Thyroid gland (tissue), 4 donors: Measurements from ENCODE around the gene RBM19. TPM values are rescaled to one million over a fixed set of nuclear protein-coding genes. Genes with fewer than 3 reads are reported as not detected.

Source experiments
- DNase-seq, 2 donors: peaks; one replicate each; pipeline ENCODE4 v3.0.0-alpha.2; 2019
- H3K27ac ChIP-seq, 3 donors: fragments of 200-600 bp; sonication (generic); 1 replicate in 2 of 3; 2 replicates in 1 of 3; pipeline ENCODE4 v1.5.1; 2016 to 2019; ENCODE audit warnings: mild to moderate bottlenecking in 1 of 3, moderate library complexity in 1 of 3
- H3K27me3 ChIP-seq: fragments of 200-600 bp; sonication (generic); one replicate; pipeline ENCODE4 v1.5.1; 2019
- H3K36me3 ChIP-seq, 2 donors: fragments of 200-600 bp; sonication (generic); one replicate each; pipeline ENCODE4 v1.5.1; 2016 to 2019
- H3K4me1 ChIP-seq, 2 donors: fragments of 200-600 bp; sonication (generic); one replicate each; pipeline ENCODE4 v1.5.1; 2017 to 2019
- H3K4me3 ChIP-seq, 3 donors: fragments of 200-600 bp; sonication (generic); replicated peaks in 1 of 3; 1 replicate in 2 of 3; 2 replicates in 1 of 3; pipeline ENCODE4 v1.5.1; 2016; ENCODE audit warnings: mild to moderate bottlenecking in 1 of 3
- H3K9me3 ChIP-seq: fragments of 200-600 bp; sonication (generic); one replicate; pipeline ENCODE4 v1.5.1; 2017
- CTCF ChIP-seq, 6 experiments: fragments of 200-600 bp in 3 of 6; fragments of 450-650 bp in 3 of 6; sonication (generic) in 3 of 6; IDR thresholded peaks; one replicate each; pipeline ENCODE4 v1.5.1; 2016 to 2019; ENCODE audit warnings: antibody characterized with exemption in 6 of 6, mild to moderate bottlenecking in 2 of 6, inconsistent platforms in 1 of 6, moderate library complexity in 1 of 6
- POLR2A ChIP-seq, 2 donors: fragments of 450-650 bp; IDR thresholded peaks; one replicate each; pipeline ENCODE4 v1.6.1; 2017; ENCODE audit warnings: antibody characterized with exemption in 2 of 2, mild to moderate bottlenecking in 2 of 2, moderate library complexity in 1 of 2
- WGBS, 2 donors: methylation state at CpG; one replicate each; pipeline ENCODE4 v1.1.5; 2017; 5-methylcytosine and 5-hydroxymethylcytosine counted together
- intact Hi-C: fragments of 100-400 bp; cut with DNase I; formaldehyde crosslinking; loops from one replicate; pipeline ENCODE4 v1.15.1; 2023
- total RNA-seq, 4 donors: library from RNA; depleted of rRNA; stranded (reverse); fragments of >200 nt; gene quantifications; one replicate each; pipeline ENCODE4 v1.2.3, GENCODE V29; 2016

RBM19 gene
- total RNA-seq, 4 donors from 2014 or later = 27.3 to 40.6 (median 36.1) TPM

- Histone ChIP-seq H3K4me3 (no peak overlapping the region), H3K27me3 (no peaks in the 10 kb centered on the region), H3K36me3 (peaks cover 45 to 51% of the 10 kb centered on the region in 2 donors), H3K27ac (no peak overlapping the region), H3K4me1 (no peaks in the 10 kb centered on the region), H3K9me3 (no peaks in the 10 kb centered on the region)
- no peak for DNase-seq
- TF ChIP-seq POLR2A (IDR thresholded peaks at IDR 0.05) (no peak), CTCF (IDR thresholded peaks at IDR 0.05) (no peak)
- intact Hi-C loops = no loop called here
- WGBS, 2 donors = 71 to 90% methylated on average over 1 of the region's 1 CpG
Observed at GRCh38 chr12:113936460-113936859, 29.7 kb downstream of the RBM19 start.

GRCh38 chr12:113935459-113935858 lies 30.7 kb downstream of the RBM19 start:
- TF ChIP-seq CTCF (IDR thresholded peaks at IDR 0.05) (no peak), POLR2A (IDR thresholded peaks at IDR 0.05) (no peak)
- 65 to 69% methylated on average over 6 of the region's 6 CpGs for WGBS, 2 donors
- peaks cover 36 to 41% of the 10 kb centered on the region in 2 donors for H3K36me3 ChIP-seq
- intact Hi-C loops = no loop called here
- H3K4me1 ChIP-seq = no peaks in the 10 kb centered on the region
- no peaks in the 10 kb centered on the region for H3K27me3 ChIP-seq
- no peak for DNase-seq
- H3K9me3 ChIP-seq = no peaks in the 10 kb centered on the region
- no peak overlapping the region for H3K4me3 ChIP-seq
- no peak overlapping the region for H3K27ac ChIP-seq

GRCh38 chr12:113934946-113935345 lies 31.2 kb downstream of the RBM19 start:
- DNase-seq = no peak
- peaks cover 32 to 36% of the 10 kb centered on the region in 2 donors for H3K36me3 ChIP-seq
- WGBS, 2 donors = 86 to 87% methylated on average over 9 of the region's 9 CpGs

GRCh38 chr12:113934060-113934814 lies 31.9 kb downstream of the RBM19 start:
- WGBS, 2 donors = 90 to 94% methylated on average over 14 of the region's 14 CpGs

More at GRCh38 chr12:113934946-113935345, 31.2 kb downstream of the RBM19 start:
- Histone ChIP-seq H3K27me3 (no peaks in the 10 kb centered on the region), H3K27ac (no peak overlapping the region), H3K4me1 (no peaks in the 10 kb centered on the region), H3K4me3 (no peak overlapping the region), H3K9me3 (no peaks in the 10 kb centered on the region)
- intact Hi-C loops = no loop called here
- TF ChIP-seq CTCF (IDR thresholded peaks at IDR 0.05) (no peak), POLR2A (IDR thresholded peaks at IDR 0.05) (no peak)

More at GRCh38 chr12:113934060-113934814, 31.9 kb downstream of the RBM19 start:
- no peak for DNase-seq
- Histone ChIP-seq H3K4me1 (no peaks in the 10 kb centered on the region), H3K4me3 (no peak overlapping the region), H3K36me3 (peaks cover 30 to 31% of the 10 kb centered on the region in 2 donors), H3K27me3 (no peaks in the 10 kb centered on the region), H3K9me3 (no peaks in the 10 kb centered on the region), H3K27ac (no peak overlapping the region)
- intact Hi-C loops = no loop called here
- TF ChIP-seq POLR2A (IDR thresholded peaks at IDR 0.05) = no peak
- no peak for TF ChIP-seq CTCF (IDR thresholded peaks at IDR 0.05)
